Esophagus muscularis mucosa (tissue), 4 donors: ENCODE results near the gene ID2.

Experiments used
- EP300 ChIP-seq: sonication (generic); formaldehyde crosslinking; IDR thresholded peaks from one replicate; pipeline ENCODE4 v1.6.1; 2017; ENCODE audit warnings: antibody characterized with exemption
- POLR2A ChIP-seq: fragments of 450-650 bp; IDR thresholded peaks from one replicate; pipeline ENCODE4 v1.6.1; 2017; ENCODE audit warnings: antibody characterized with exemption, moderate library complexity, mild to moderate bottlenecking, low read depth
- POLR2AphosphoS5 ChIP-seq, 2 donors: sonication (generic); formaldehyde crosslinking; IDR thresholded peaks; one replicate each; pipeline ENCODE4 v1.6.1; 2017; ENCODE audit warnings: antibody characterized with exemption in 2 of 2
- TF ChIP-seq, protein P1 (sequence below), 3 experiments: fragments of 200-600 bp in 2 of 3; fragments of 450-650 bp in 1 of 3; sonication (generic) in 2 of 3; IDR thresholded peaks; one replicate each; pipeline ENCODE4 v1.5.1; 2017 to 2019; ENCODE audit warnings: antibody characterized with exemption in 3 of 3, mild to moderate bottlenecking in 2 of 3, moderate library complexity in 1 of 3

DNA sequence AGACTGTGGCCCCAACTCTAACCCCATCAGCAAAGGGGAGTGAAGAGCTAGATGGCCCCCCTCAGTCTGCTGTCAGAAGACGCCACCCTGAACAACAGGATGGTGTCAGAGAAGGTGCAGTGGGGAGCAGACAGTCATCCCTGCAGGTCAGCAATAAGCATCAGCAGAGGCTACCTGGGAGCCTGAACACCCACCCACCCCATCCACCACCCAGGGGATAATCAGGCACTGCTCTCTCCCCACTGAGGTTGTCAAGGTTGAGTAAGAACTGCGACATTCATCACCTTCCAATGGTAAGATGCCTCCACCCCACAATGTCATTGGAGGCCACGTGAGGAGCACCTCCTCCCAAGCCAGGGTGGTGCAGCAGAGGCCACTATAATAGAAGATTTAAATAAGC lies 8.5 kb upstream of the ID2 start:
- TF ChIP-seq, protein P1, sequence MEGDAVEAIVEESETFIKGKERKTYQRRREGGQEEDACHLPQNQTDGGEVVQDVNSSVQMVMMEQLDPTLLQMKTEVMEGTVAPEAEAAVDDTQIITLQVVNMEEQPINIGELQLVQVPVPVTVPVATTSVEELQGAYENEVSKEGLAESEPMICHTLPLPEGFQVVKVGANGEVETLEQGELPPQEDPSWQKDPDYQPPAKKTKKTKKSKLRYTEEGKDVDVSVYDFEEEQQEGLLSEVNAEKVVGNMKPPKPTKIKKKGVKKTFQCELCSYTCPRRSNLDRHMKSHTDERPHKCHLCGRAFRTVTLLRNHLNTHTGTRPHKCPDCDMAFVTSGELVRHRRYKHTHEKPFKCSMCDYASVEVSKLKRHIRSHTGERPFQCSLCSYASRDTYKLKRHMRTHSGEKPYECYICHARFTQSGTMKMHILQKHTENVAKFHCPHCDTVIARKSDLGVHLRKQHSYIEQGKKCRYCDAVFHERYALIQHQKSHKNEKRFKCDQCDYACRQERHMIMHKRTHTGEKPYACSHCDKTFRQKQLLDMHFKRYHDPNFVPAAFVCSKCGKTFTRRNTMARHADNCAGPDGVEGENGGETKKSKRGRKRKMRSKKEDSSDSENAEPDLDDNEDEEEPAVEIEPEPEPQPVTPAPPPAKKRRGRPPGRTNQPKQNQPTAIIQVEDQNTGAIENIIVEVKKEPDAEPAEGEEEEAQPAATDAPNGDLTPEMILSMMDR (IDR thresholded peaks at IDR 0.05): no peak
- TF ChIP-seq EP300: no peak
- TF ChIP-seq POLR2AphosphoS5 (IDR thresholded peaks at IDR 0.05): no peak
- TF ChIP-seq POLR2A: no peak
